ENCODE measurements around the gene NUP214. TPM values are rescaled to one million over a fixed set of nuclear protein-coding genes. Genes with fewer than 3 reads are reported as not detected.

Gene NUP214
- total RNA-seq = 10 to 100 TPM; 11.4 to 43.1 (median 18.4) TPM

GRCh38 chr9:131125288-131126058, at the start of gene NUP214:
TSS of gene NUP214 (plus strand) at chr9:131125586. CDS start at chr9:131125705, 119 bp downstream.
- 0 to 3% (median 0%) methylated on average over 1 to 26 of the region's 61 CpGs; no CpG with 5 or more reads in 2 of the 10 experiments for WGBS, 10 experiments
- peak within 1 kb of the TSS; percentile 50 to 88 (median 75) for H3K4me3 ChIP-seq
- peaks cover 8 to 13% of the 10 kb centered on the region in 2 donors for H3K4me1 ChIP-seq (replicated peaks in 1 of 2)
- peak; percentile 96 to 99 (median 99) for ATAC-seq (replicated peaks in 6 of 8)
- in situ Hi-C loops (cut with MboI; ENCODE audit: low pct_unique_long_range_greater_than_20kb in 2 of 9, low sequenced_read_pairs in 9 of 9, unreplicated experiment in 9 of 9) = no loop called here
- H3K27ac ChIP-seq = peak within 1 kb of the TSS; percentile 92 to 94

GRCh38 chr9:131076347-131077195, 48.8 kb upstream of the NUP214 start:
- peak in 3 of 8 experiments; percentile 9 to 74 (median 30) for ATAC-seq (replicated peaks in 6 of 8)
- H3K4me3 ChIP-seq = no peak overlapping the region
- in situ Hi-C loops (cut with MboI; ENCODE audit: low pct_unique_long_range_greater_than_20kb in 2 of 9, low sequenced_read_pairs in 9 of 9, unreplicated experiment in 9 of 9) = loop anchor here in 1 of 9 experiments (25.0 kb wide), 1 partner anchor 89 kb away; no protein-coding TSS in a partner anchor
- peak overlapping the region in 1 of 2 donors; percentile 12 for H3K27ac ChIP-seq
- 22 to 100% (median 75%) methylated on average over 2 to 9 of the region's 15 CpGs; no CpG with 5 or more reads in 4 of the 10 experiments for WGBS, 10 experiments
- no peaks in the 10 kb centered on the region for H3K4me1 ChIP-seq (replicated peaks in 1 of 2)

- H3K4me1 ChIP-seq (replicated peaks in 1 of 2) = no peaks in the 10 kb centered on the region
- WGBS, 10 experiments = 40 to 80% (median 75%) methylated on average over 1 to 8 of the region's 17 CpGs; no CpG with 5 or more reads in 3 of the 10 experiments
- in situ Hi-C loops (cut with MboI; ENCODE audit: low pct_unique_long_range_greater_than_20kb in 2 of 9, low sequenced_read_pairs in 9 of 9, unreplicated experiment in 9 of 9) = loop anchor here in 1 of 9 experiments (25.0 kb wide), 1 partner anchor 91 kb away; no protein-coding TSS in a partner anchor
- H3K4me3 ChIP-seq = no peak overlapping the region
- H3K27ac ChIP-seq = peak overlapping the region; percentile 33 to 55
- ATAC-seq (replicated peaks in 6 of 8) = no peak
These were observed 46.7 kb upstream of the NUP214 start for GRCh38 chr9:131078427-131079366.

- Histone ChIP-seq H3K4me1 (replicated peaks in 1 of 2) (no peaks in the 10 kb centered on the region), H3K4me3 (no peak overlapping the region), H3K27ac (peak overlapping the region in 1 of 2 donors; percentile 53)
- WGBS, 10 experiments = 57 to 76% (median 65%) methylated on average over 3 of the region's 9 CpGs; no CpG with 5 or more reads in 6 of the 10 experiments
- in situ Hi-C loops (cut with MboI; ENCODE audit: low pct_unique_long_range_greater_than_20kb in 2 of 9, low sequenced_read_pairs in 9 of 9, unreplicated experiment in 9 of 9) = loop anchor here in 1 of 9 experiments (25.0 kb wide), 1 partner anchor 93 kb away; no protein-coding TSS in a partner anchor
- peak in 2 of 8 experiments; percentile 51 to 60 for ATAC-seq (replicated peaks in 6 of 8)
These were observed 44.8 kb upstream of the NUP214 start for GRCh38 chr9:131080589-131080988.

GRCh38 chr9:131081868-131082267, 43.5 kb upstream of the NUP214 start:
- H3K4me1 ChIP-seq (replicated peaks in 1 of 2) = no peaks in the 10 kb centered on the region
- no peak overlapping the region for H3K4me3 ChIP-seq
- in situ Hi-C loops (cut with MboI; ENCODE audit: low pct_unique_long_range_greater_than_20kb in 2 of 9, low sequenced_read_pairs in 9 of 9, unreplicated experiment in 9 of 9) = loop anchor here in 1 of 9 experiments (25.0 kb wide), 1 partner anchor 95 kb away; no protein-coding TSS in a partner anchor
- ATAC-seq (replicated peaks in 6 of 8) = no peak
- peak overlapping the region; percentile 29 to 54 for H3K27ac ChIP-seq
- WGBS, 10 experiments = 54 to 100% (median 88%) methylated on average over 1 to 6 of the region's 9 CpGs; no CpG with 5 or more reads in 4 of the 10 experiments

GRCh38 chr9:131082774-131083512, 42.4 kb upstream of the NUP214 start:
- H3K27ac ChIP-seq = peak overlapping the region in 1 of 2 donors; percentile 54
- in situ Hi-C loops (cut with MboI; ENCODE audit: low pct_unique_long_range_greater_than_20kb in 2 of 9, low sequenced_read_pairs in 9 of 9, unreplicated experiment in 9 of 9) = loop anchor here in 1 of 9 experiments (25.0 kb wide), 1 partner anchor 96 kb away; no protein-coding TSS in a partner anchor
- H3K4me3 ChIP-seq = no peak overlapping the region
- WGBS, 10 experiments = 30 to 88% (median 60%) methylated on average over 1 to 7 of the region's 11 CpGs; no CpG with 5 or more reads in 3 of the 10 experiments
- no peak for ATAC-seq (replicated peaks in 6 of 8)
- no peaks in the 10 kb centered on the region for H3K4me1 ChIP-seq (replicated peaks in 1 of 2)

GRCh38 chr9:131084661-131085369, 40.6 kb upstream of the NUP214 start:
- peak overlapping the region in 1 of 2 donors; percentile 41 for H3K27ac ChIP-seq
- H3K4me1 ChIP-seq (replicated peaks in 1 of 2) = no peaks in the 10 kb centered on the region
- in situ Hi-C loops (cut with MboI; ENCODE audit: low pct_unique_long_range_greater_than_20kb in 2 of 9, low sequenced_read_pairs in 9 of 9, unreplicated experiment in 9 of 9) = loop anchor here in 1 of 9 experiments (25.0 kb wide), 1 partner anchor 98 kb away; no protein-coding TSS in a partner anchor
- ATAC-seq (replicated peaks in 6 of 8) = no peak
- 20 to 85% (median 62%) methylated on average over 1 to 5 of the region's 8 CpGs for WGBS, 10 experiments
- no peak overlapping the region for H3K4me3 ChIP-seq

- Histone ChIP-seq H3K27ac (peak overlapping the region; percentile 52 to 58), H3K4me3 (no peak overlapping the region), H3K4me1 (replicated peaks in 1 of 2) (no peaks in the 10 kb centered on the region)
- WGBS, 10 experiments = 56 to 87% (median 70%) methylated on average over 3 to 10 of the region's 23 CpGs
- in situ Hi-C loops (cut with MboI; ENCODE audit: low pct_unique_long_range_greater_than_20kb in 2 of 9, low sequenced_read_pairs in 9 of 9, unreplicated experiment in 9 of 9) = loop anchor here in 1 of 9 experiments (25.0 kb wide), 1 partner anchor 98 kb away; no protein-coding TSS in a partner anchor
- ATAC-seq (replicated peaks in 6 of 8) = no peak
These were observed 39.8 kb upstream of the NUP214 start for GRCh38 chr9:131085370-131086122.

GRCh38 chr9:131087354-131087893, 38.0 kb upstream of the NUP214 start:
- 50 to 100% (median 92%) methylated on average over 1 to 13 of the region's 19 CpGs; no CpG with 5 or more reads in 3 of the 10 experiments for WGBS, 10 experiments

More at GRCh38 chr9:131087354-131087893, 38.0 kb upstream of the NUP214 start:
- no peak for ATAC-seq (replicated peaks in 6 of 8)
- Histone ChIP-seq H3K27ac (peak overlapping the region; percentile 40 to 55), H3K4me1 (replicated peaks in 1 of 2) (no peaks in the 10 kb centered on the region), H3K4me3 (no peak overlapping the region)
- in situ Hi-C loops (cut with MboI; ENCODE audit: low pct_unique_long_range_greater_than_20kb in 2 of 9, low sequenced_read_pairs in 9 of 9, unreplicated experiment in 9 of 9) = loop anchor here in 1 of 9 experiments (25.0 kb wide), 1 partner anchor 100 kb away; no protein-coding TSS in a partner anchor

All from motor neuron (in vitro differentiated cells).